HepG2 (cell line): ENCODE data around the gene TMX4. TPM values are rescaled to one million over a fixed set of nuclear protein-coding genes. Genes with fewer than 3 reads are reported as not detected.
"Not testable (repeated sequence)": the region's sequence is repeated elsewhere in the genome, so short reads cannot be mapped to it uniquely, and the experiment has no call there.

ENCODE experiments used
- ATAC-seq: fragments of 200-7000 bp; cut with Tn5 transposase; 3 replicates; pipeline ENCODE4 v1.9.1; 2020; ENCODE audit warnings: mild to moderate bottlenecking, moderate library complexity
- BruUV-seq: library from RNA; stranded (reverse); fragments of 400-500 nt; replicated peaks from 2 replicates; lab custom pipeline; 2021; lab: Mats Ljungman, UMichigan
- CTCF ChIA-PET: fragments of 300-600 bp; formaldehyde crosslinking; extraction: SDS; loops from one replicate; lab custom pipeline; 2021; ENCODE audit warnings: low total read pairs, inconsistent platforms, low intra/inter-chr PET ratio; lab: Yijun Ruan, JAX
- POLR2A ChIA-PET: fragments of 350-600 bp; sonication (Branson Sonifier 250); formaldehyde crosslinking; loops from one replicate; lab custom pipeline; 2020; ENCODE audit warnings: antibody characterized with exemption, inconsistent platforms; lab: Yijun Ruan, JAX
- DNase-seq: peaks from one replicate; pipeline ENCODE4 v3.0.0-alpha.2; 2015; ENCODE audit warnings: low spot score
- FAIRE-seq: peaks from 3 replicates; lab custom pipeline; 2011; peaks lifted over from hg19 to GRCh38; lab: Jason Lieb, UNC
- H2AFZ ChIP-seq: one replicate; pipeline ENCODE4 v1.6.1; 2011; ENCODE audit warnings: low read length, inconsistent platforms
- H3K27ac ChIP-seq: fragments of 300-600 bp; 3 replicates; pipeline ENCODE4 v1.8.0; 2011; ENCODE audit warnings: mixed run types, mild to moderate bottlenecking, mixed read lengths, low read length, inconsistent platforms; ENCODE audit not compliant: insufficient read depth; ENCODE audit errors: extremely low read length
- H3K27me3 ChIP-seq, 2 experiments: fragments of 200-600 bp in 1 of 2; 2 replicates in 1 of 2; 3 replicates in 1 of 2; pipeline versions ENCODE4 v1.6.0 to v1.8.0; 2011; ENCODE audit warnings: low read length in 2 of 2, mild to moderate bottlenecking in 2 of 2, moderate library complexity in 2 of 2, inconsistent platforms in 1 of 2; ENCODE audit not compliant: insufficient read depth in 2 of 2, control insufficient read depth in 1 of 2
- H3K36me3 ChIP-seq, 2 experiments: fragments of 200-600 bp in 1 of 2; replicated peaks in 1 of 2; 2 replicates in 1 of 2; 3 replicates in 1 of 2; pipeline versions ENCODE4 v1.5.1 to v1.8.0; 2011; ENCODE audit warnings: low read length in 2 of 2, inconsistent platforms in 1 of 2; ENCODE audit not compliant: insufficient read depth in 2 of 2, control insufficient read depth in 1 of 2
- H3K4me1 ChIP-seq: 2 replicates; pipeline ENCODE4 v1.5.1; 2012; ENCODE audit warnings: low read length, inconsistent platforms; ENCODE audit not compliant: insufficient read depth
- H3K4me2 ChIP-seq: 2 replicates; pipeline ENCODE4 v1.6.0; 2011; ENCODE audit warnings: low read depth, low read length, inconsistent platforms
- H3K4me3 ChIP-seq, 3 experiments: fragments of 200-600 bp in 1 of 3; sonication (generic), shearing (Covaris generic) in 1 of 3; replicated peaks in 1 of 3; 2 replicates each; pipeline ENCODE4 v1.5.1; 2011 to 2016; ENCODE audit warnings: low read length in 3 of 3, inconsistent platforms in 2 of 3, low read depth in 2 of 3, mild to moderate bottlenecking in 2 of 3, control low read depth in 1 of 3, mixed read lengths in 1 of 3; ENCODE audit not compliant: insufficient read depth in 1 of 3
- H3K79me2 ChIP-seq: one replicate; pipeline ENCODE4 v1.6.1; 2011; ENCODE audit warnings: low read length, inconsistent platforms; ENCODE audit not compliant: insufficient read depth
- H3K9ac ChIP-seq: 2 replicates; pipeline ENCODE4 v1.6.0; 2011; ENCODE audit warnings: mild to moderate bottlenecking, low read depth, low read length, inconsistent platforms; ENCODE audit not compliant: insufficient read depth
- H3K9me3 ChIP-seq: 2 replicates; pipeline ENCODE4 v1.5.1; 2012; ENCODE audit warnings: mild to moderate bottlenecking, low read length
- H4K20me1 ChIP-seq: 2 replicates; pipeline ENCODE4 v1.6.0; 2011; ENCODE audit warnings: inconsistent platforms, mild to moderate bottlenecking, low read length, moderate library complexity; ENCODE audit not compliant: insufficient read depth
- CREB1 ChIP-seq, 2 experiments: fragments of 450-650 bp in 1 of 2; IDR thresholded peaks; 2 replicates each; pipeline ENCODE4 v1.6.1; 2016 to 2017; ENCODE audit warnings: control low read depth in 1 of 2, mild to moderate bottlenecking in 1 of 2, missing compliant biosample characterization in 1 of 2, missing genetic modification characterization in 1 of 2
- FOXK2 ChIP-seq: fragments of 450-650 bp; IDR thresholded peaks from 2 replicates; pipeline ENCODE4 v1.6.1; 2016
- FOXP1 ChIP-seq, 2 experiments: fragments of 450-650 bp in 1 of 2; IDR thresholded peaks; 2 replicates each; pipeline ENCODE4 v1.6.1; 2017 to 2018; ENCODE audit warnings: antibody characterized with exemption in 1 of 2
- IKZF1 ChIP-seq: fragments of 450-650 bp; IDR thresholded peaks from 2 replicates; pipeline ENCODE4 v1.7.1; 2016
- KDM5B ChIP-seq: sonication (generic); formaldehyde crosslinking; IDR thresholded peaks from 2 replicates; pipeline ENCODE4 v1.4.0; 2020; ENCODE audit warnings: missing genetic modification reagents, mild to moderate bottlenecking, borderline replicate concordance
- LCORL ChIP-seq, 2 experiments: fragments of 450-650 bp in 1 of 2; sonication (generic) in 1 of 2; formaldehyde crosslinking in 1 of 2; IDR thresholded peaks; 2 replicates each; pipeline versions ENCODE4 v1.5.0 to v1.6.1; 2017 to 2020; ENCODE audit warnings: antibody characterized with exemption in 1 of 2, missing genetic modification reagents in 1 of 2
- NONO ChIP-seq, 2 experiments: fragments of 450-650 bp in 1 of 2; sonication (generic) in 1 of 2; formaldehyde crosslinking in 1 of 2; IDR thresholded peaks in 1 of 2; conservative IDR thresholded peaks in 1 of 2; 2 replicates each; pipeline versions ENCODE4 v1.6.1 to v1.8.0; 2017 to 2022; ENCODE audit warnings: mild to moderate bottlenecking in 1 of 2, missing genetic modification reagents in 1 of 2, moderate library complexity in 1 of 2
- ZNF282 ChIP-seq: fragments of 450-650 bp; IDR thresholded peaks from 2 replicates; pipeline ENCODE4 v1.6.1; 2018; ENCODE audit not compliant: partially characterized antibody
- WGBS: methylation state at CpG from one replicate; pipeline ENCODE4 v1.1.6; 2017; ENCODE audit warnings: low lambda C conversion rate; 5-methylcytosine and 5-hydroxymethylcytosine counted together
- in situ Hi-C: cut with HindIII; loops from 2 replicates; pipeline ENCODE4 v1.10.0; 2017; ENCODE audit warnings: low pct_unique_long_range_greater_than_20kb; ENCODE audit not compliant: extremely low pct_ligation_motif_present
- intact Hi-C: fragments of 100-400 bp; cut with micrococcal nuclease; formaldehyde crosslinking; loops from one replicate; pipeline ENCODE4 v1.10.0; 2022; ENCODE audit not compliant: unreplicated experiment
- polyA plus RNA-seq, 8 experiments: library from polyadenylated mRNA; depleted of rRNA in 3 of 8; stranded (reverse) in 7 of 8; unstranded in 1 of 8; fragments of >200 nt; fragmentation: Illumina TruSeq in 4 of 8; extraction: Trizol in 4 of 8; gene quantifications; 2 replicates each; pipeline versions ENCODE4 v1.2.1 to v1.2.3, GENCODE V29; 2011 to 2016; ENCODE audit warnings: low read depth in 4 of 8, missing spikeins in 1 of 8, mixed read lengths in 1 of 8; ENCODE audit not compliant: insufficient read depth in 1 of 8
- total RNA-seq, 5 experiments: library from RNA; depleted of rRNA; stranded (reverse); fragments of >200 nt; fragmentation: Illumina TruSeq; extraction: Trizol; gene quantifications; 2 replicates each; pipeline ENCODE4 v1.2.3, GENCODE V29; 2016; ENCODE audit warnings: low read depth in 1 of 5
- TF ChIP-seq, protein P1 (sequence below): fragments of 450-650 bp; IDR thresholded peaks from 2 replicates; pipeline ENCODE4 v1.6.1; 2016
- TF ChIP-seq, protein P2 (sequence below), 2 experiments: fragments of 450-650 bp in 1 of 2; sonication (generic) in 1 of 2; formaldehyde crosslinking; IDR thresholded peaks; 2 replicates each; pipeline versions ENCODE4 v1.5.0 to v1.8.0; 2020 to 2022; ENCODE audit warnings: mild to moderate bottlenecking in 1 of 2, missing genetic modification reagents in 1 of 2

The TMX4 gene
- total and polyA plus RNA-seq, 2 of the 13 experiments (the other 11 are each of a cell fraction or from before 2014, with no cell fraction given) = 7.6 to 21.4 TPM

DNA sequence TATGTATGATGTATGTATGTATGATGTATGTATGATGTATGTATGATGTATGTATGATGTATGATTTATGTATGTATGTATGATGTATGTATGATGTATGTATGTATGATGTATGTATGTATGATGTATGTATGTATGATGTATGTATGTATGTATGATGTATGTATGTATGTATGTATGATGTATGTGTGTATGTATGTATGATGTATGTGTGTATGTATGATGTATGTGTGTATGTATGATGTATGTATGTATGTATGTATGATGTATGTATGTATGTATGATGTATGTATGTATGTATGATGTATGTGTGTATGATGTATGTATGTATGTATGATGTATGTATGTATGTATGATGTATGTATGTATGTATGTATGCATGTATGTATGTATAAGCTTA, 12.0 kb upstream of the TMX4 start (continued):
- TF ChIP-seq ZNF282 (peak; percentile 86), FOXK2 (0 out of 2 replicates have a peak, but pooled peaks have one; percentile 38), NONO (IDR thresholded peaks at IDR 0.05) (peak; percentile 90; the same call in 1 of the 2 replicates), LCORL (IDR thresholded peaks at IDR 0.05) (0 out of 2 replicates have a peak, but pooled peaks have one; percentile 44), FOXP1 (IDR thresholded peaks at IDR 0.05) (peak; percentile 52; the same call in 1 of the 2 replicates), CREB1 (IDR thresholded peaks at IDR 0.05) (peak; percentile 74), IKZF1 (peak; percentile 92)
- TF ChIP-seq, protein P1, sequence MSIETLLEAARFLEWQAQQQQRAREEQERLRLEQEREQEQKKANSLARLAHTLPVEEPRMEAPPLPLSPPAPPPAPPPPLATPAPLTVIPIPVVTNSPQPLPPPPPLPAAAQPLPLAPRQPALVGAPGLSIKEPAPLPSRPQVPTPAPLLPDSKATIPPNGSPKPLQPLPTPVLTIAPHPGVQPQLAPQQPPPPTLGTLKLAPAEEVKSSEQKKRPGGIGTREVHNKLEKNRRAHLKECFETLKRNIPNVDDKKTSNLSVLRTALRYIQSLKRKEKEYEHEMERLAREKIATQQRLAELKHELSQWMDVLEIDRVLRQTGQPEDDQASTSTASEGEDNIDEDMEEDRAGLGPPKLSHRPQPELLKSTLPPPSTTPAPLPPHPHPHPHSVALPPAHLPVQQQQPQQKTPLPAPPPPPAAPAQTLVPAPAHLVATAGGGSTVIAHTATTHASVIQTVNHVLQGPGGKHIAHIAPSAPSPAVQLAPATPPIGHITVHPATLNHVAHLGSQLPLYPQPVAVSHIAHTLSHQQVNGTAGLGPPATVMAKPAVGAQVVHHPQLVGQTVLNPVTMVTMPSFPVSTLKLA = 0 out of 2 replicates have a peak, but pooled peaks have one; percentile 9
- not testable (repeated sequence) for TF ChIP-seq NONO (CRISPR knock-in tag; conservative IDR thresholded peaks at IDR 0.05); LCORL (CRISPR knock-in tag; IDR thresholded peaks at IDR 0.05); FOXP1 (CRISPR knock-in tag; IDR thresholded peaks at IDR 0.05); CREB1 (CRISPR knock-in tag; IDR thresholded peaks at IDR 0.05)

DNA sequence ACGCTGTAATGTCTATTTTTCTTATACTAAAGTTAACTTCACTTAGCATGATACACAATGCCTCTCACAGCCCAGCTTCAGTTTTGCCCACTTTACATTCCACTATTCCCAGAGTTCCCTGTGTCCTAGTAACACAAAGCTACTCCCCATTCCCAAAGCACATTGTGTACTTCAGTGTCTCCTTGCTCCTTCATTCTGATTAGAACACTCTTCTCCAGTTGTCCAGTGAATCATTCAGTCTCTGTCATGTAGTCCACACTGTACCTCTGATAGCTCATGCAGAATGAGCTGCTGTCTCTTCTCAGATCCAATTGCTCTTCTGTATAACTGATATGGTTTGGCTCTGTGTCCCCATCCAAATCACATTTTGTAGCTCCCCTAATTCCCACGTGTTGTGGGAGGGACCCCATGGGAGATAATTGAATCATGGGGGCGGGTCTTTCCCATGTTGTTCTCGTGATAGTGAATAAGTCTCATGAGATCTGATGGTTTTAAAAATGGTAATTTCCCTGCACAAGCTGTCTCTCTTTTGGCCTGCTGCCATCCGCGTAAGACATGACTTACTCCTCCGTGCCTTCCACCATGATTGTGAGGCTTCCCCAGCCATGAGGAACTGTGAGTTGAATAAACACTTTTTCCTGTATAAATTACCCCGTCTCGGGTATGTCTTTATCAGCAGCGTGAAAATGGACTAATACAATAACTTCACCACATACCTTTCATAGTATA, 2.1 kb upstream of the TMX4 start:
- FAIRE-seq = no peak
- Histone ChIP-seq H3K79me2 (no peaks in the 10 kb centered on the region), H3K9ac (no peak overlapping the region), H3K27me3 (no peaks in the 10 kb centered on the region), H4K20me1 (no peaks in the 10 kb centered on the region), H3K4me3 (no peak overlapping the region), H3K4me1 (peaks cover 19% of the 10 kb centered on the region), H3K4me2 (no peak overlapping the region), H3K9me3 (no peaks in the 10 kb centered on the region), H2AFZ (no peak overlapping the region), H3K36me3 (no peaks in the 10 kb centered on the region), H3K27ac (no peak overlapping the region)
- ATAC-seq = no peak
- in situ Hi-C loops = no loop called here
- intact Hi-C loops = no loop called here
- ChIA-PET CTCF (no interaction called here), POLR2A (no interaction called here)
- TF ChIP-seq, protein P2, sequence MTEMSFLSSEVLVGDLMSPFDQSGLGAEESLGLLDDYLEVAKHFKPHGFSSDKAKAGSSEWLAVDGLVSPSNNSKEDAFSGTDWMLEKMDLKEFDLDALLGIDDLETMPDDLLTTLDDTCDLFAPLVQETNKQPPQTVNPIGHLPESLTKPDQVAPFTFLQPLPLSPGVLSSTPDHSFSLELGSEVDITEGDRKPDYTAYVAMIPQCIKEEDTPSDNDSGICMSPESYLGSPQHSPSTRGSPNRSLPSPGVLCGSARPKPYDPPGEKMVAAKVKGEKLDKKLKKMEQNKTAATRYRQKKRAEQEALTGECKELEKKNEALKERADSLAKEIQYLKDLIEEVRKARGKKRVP (CRISPR knock-in tag; IDR thresholded peaks at IDR 0.05) = 0 out of 4 replicates have a peak, but pooled peaks of 1 of the 2 experiments have one; percentile 15
- TF ChIP-seq, protein P1 = peak; percentile 23; the same call in 1 of the 2 replicates
- no peak for TF ChIP-seq KDM5B (CRISPR knock-in tag)
- no peak for DNase-seq
- WGBS = 59% methylated on average over 10 of the region's 10 CpGs
- no TSS peak for BruUV-seq
